Mesenchymal stem cell (in vitro differentiated cells and primary cell): ENCODE measurements around the gene KCND2.

Experiments used
- DNase-seq: peaks from one replicate; pipeline ENCODE4 v3.0.0-alpha.2; 2013
- H2AFZ ChIP-seq: one replicate; pipeline ENCODE4 v1.6.1; 2013; ENCODE audit warnings: low read depth, mild to moderate bottlenecking, control low read depth, inconsistent platforms, low read length, moderate library complexity
- H2AK5ac ChIP-seq: 2 replicates; pipeline ENCODE4 v1.6.1; 2013; ENCODE audit warnings: low read length, moderate library complexity, mild to moderate bottlenecking, inconsistent platforms; ENCODE audit not compliant: severe bottlenecking
- H2BK120ac ChIP-seq: one replicate; pipeline ENCODE4 v1.6.1; 2013; ENCODE audit warnings: low read depth, mild to moderate bottlenecking, inconsistent platforms, low read length, moderate library complexity
- H2BK12ac ChIP-seq, 2 experiments: one replicate each; pipeline ENCODE4 v1.6.1; 2013; ENCODE audit warnings: inconsistent platforms in 2 of 2, low read length in 2 of 2, mild to moderate bottlenecking in 2 of 2, moderate library complexity in 2 of 2, control low read depth in 1 of 2
- H2BK15ac ChIP-seq: one replicate; pipeline ENCODE4 v1.6.1; 2013; ENCODE audit warnings: mild to moderate bottlenecking, low read depth, inconsistent platforms; ENCODE audit not compliant: poor library complexity, severe bottlenecking
- H2BK5ac ChIP-seq: 2 replicates; pipeline ENCODE4 v1.6.1; 2013; ENCODE audit warnings: low read depth, mild to moderate bottlenecking, low read length, control low read depth, inconsistent platforms; ENCODE audit not compliant: poor library complexity, severe bottlenecking
- H3K14ac ChIP-seq, 2 experiments: one replicate each; pipeline ENCODE4 v1.6.1; 2013; ENCODE audit warnings: inconsistent platforms in 2 of 2, low read length in 2 of 2, control low read depth in 1 of 2, mild to moderate bottlenecking in 1 of 2, moderate library complexity in 1 of 2
- H3K18ac ChIP-seq, 2 experiments: one replicate each; pipeline ENCODE4 v1.6.1; 2013; ENCODE audit warnings: inconsistent platforms in 2 of 2, low read length in 2 of 2, control low read depth in 1 of 2, low read depth in 1 of 2, mild to moderate bottlenecking in 1 of 2
- H3K23ac ChIP-seq, 2 experiments: one replicate each; pipeline ENCODE4 v1.6.1; 2013; ENCODE audit warnings: inconsistent platforms in 2 of 2, low read length in 2 of 2, mild to moderate bottlenecking in 2 of 2, moderate library complexity in 2 of 2, control low read depth in 1 of 2
- H3K27ac ChIP-seq: 2 replicates; pipeline ENCODE4 v1.5.1; 2013; ENCODE audit warnings: mild to moderate bottlenecking, moderate library complexity, low read length, control low read depth, inconsistent platforms; ENCODE audit not compliant: poor library complexity, severe bottlenecking
- H3K27me3 ChIP-seq, 2 experiments: 2 replicates each; pipeline versions ENCODE4 v1.6.1 to v1.7.0; 2013; ENCODE audit warnings: low read length in 2 of 2, mild to moderate bottlenecking in 2 of 2, moderate library complexity in 2 of 2, control low read depth in 1 of 2, inconsistent platforms in 1 of 2; ENCODE audit not compliant: control insufficient read depth in 1 of 2, insufficient read depth in 1 of 2
- H3K36me3 ChIP-seq, 2 experiments: 2 replicates each; pipeline versions ENCODE4 v1.6.1 to v1.7.0; 2013; ENCODE audit warnings: low read length in 2 of 2, control low read depth in 1 of 2, inconsistent platforms in 1 of 2, low read depth in 1 of 2, mild to moderate bottlenecking in 1 of 2; ENCODE audit not compliant: insufficient read depth in 2 of 2, control insufficient read depth in 1 of 2
- H3K4ac ChIP-seq, 2 experiments: one replicate each; pipeline ENCODE4 v1.6.1; 2013; ENCODE audit warnings: inconsistent platforms in 2 of 2, low read length in 2 of 2, mild to moderate bottlenecking in 2 of 2, moderate library complexity in 2 of 2, control low read depth in 1 of 2, low read depth in 1 of 2
- H3K4me1 ChIP-seq: 2 replicates; pipeline ENCODE4 v1.6.1; 2013; ENCODE audit warnings: low read depth, low read length, control low read depth; ENCODE audit not compliant: control insufficient read depth, insufficient read depth
- H3K4me2 ChIP-seq: 2 replicates; pipeline ENCODE4 v1.6.1; 2013; ENCODE audit warnings: low read length, mild to moderate bottlenecking, inconsistent platforms; ENCODE audit not compliant: poor library complexity, severe bottlenecking
- H3K4me3 ChIP-seq, 2 experiments: 2 replicates each; pipeline versions ENCODE4 v1.5.1 to v1.7.0; 2013; ENCODE audit warnings: low read length in 2 of 2, mild to moderate bottlenecking in 2 of 2, control low read depth in 1 of 2, low read depth in 1 of 2; ENCODE audit not compliant: insufficient read depth in 1 of 2
- H3K79me1 ChIP-seq: replicated peaks from 2 replicates; pipeline ENCODE4 v1.6.1; 2013; ENCODE audit warnings: mild to moderate bottlenecking, control low read depth, low read length, inconsistent platforms; ENCODE audit not compliant: poor library complexity, severe bottlenecking
- H3K9ac ChIP-seq: 2 replicates; pipeline ENCODE4 v1.7.0; 2013; ENCODE audit warnings: mild to moderate bottlenecking, low read length, moderate library complexity
- H3K9me3 ChIP-seq: 2 replicates; pipeline ENCODE4 v1.7.0; 2013; ENCODE audit warnings: mild to moderate bottlenecking, low read length; ENCODE audit not compliant: control insufficient read depth
- H4K8ac ChIP-seq: one replicate; pipeline ENCODE4 v1.6.1; 2013; ENCODE audit warnings: inconsistent platforms, mild to moderate bottlenecking, low read length, moderate library complexity
- H4K91ac ChIP-seq: one replicate; pipeline ENCODE4 v1.6.1; 2013; ENCODE audit warnings: mild to moderate bottlenecking, low read length, inconsistent platforms
- WGBS: methylation state at CpG from one replicate; pipeline ENCODE4 v1.1.7; 2013; ENCODE audit warnings: mixed read lengths; 5-methylcytosine and 5-hydroxymethylcytosine counted together

Gene KCND2

DNA sequence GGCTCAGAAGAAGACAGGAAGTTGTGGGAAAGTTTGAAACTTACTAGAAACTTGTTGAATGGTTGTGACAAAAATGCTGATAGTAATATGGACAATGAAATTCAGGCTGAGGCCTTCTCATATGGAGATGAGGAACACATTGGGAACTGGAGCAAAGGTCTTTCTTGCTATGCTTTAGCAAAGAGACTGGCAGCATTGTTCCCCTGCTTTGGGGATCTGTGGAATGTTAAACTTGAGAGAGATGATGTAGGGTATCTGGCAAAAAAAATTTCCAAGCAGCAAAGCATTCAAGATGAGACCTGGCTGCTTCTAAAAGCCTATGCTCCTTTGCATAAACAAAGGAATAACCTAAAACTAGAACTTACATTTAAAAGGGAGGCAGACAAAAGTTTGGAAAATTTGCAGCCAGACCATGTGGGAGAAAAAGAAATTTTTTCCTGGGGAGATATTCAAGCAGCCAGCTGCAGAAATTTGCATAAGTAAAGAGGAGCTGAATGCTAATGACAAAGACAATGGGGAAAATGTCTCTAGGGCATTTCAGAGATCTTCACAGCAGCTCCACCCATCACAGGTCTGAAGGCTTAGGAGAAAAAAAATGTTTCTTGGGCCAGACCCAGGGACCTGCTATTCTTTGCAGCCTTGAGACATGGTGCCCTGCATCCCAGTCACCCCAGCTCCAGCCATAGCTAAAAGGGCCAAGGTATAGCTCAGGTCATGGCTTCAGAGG, 16.5 kb upstream of the KCND2 start:
- Histone ChIP-seq H3K4me2 (no peak overlapping the region), H4K8ac (no peak overlapping the region), H2BK5ac (no peak overlapping the region), H2BK15ac (no peak overlapping the region), H2AK5ac (no peak overlapping the region), H3K27me3 (no peaks in the 10 kb centered on the region), H3K36me3 (no peaks in the 10 kb centered on the region), H3K14ac (no peak overlapping the region), H3K23ac (no peak overlapping the region), H3K18ac (no peak overlapping the region), H2AFZ (no peak overlapping the region), H3K9me3 (peaks cover 26% of the 10 kb centered on the region), H2BK120ac (no peak overlapping the region), H2BK12ac (no peak overlapping the region), H4K91ac (no peak overlapping the region), H3K4ac (no peak overlapping the region), H3K4me3 (peak overlapping the region in 1 of 2 experiments; percentile 14), H3K4me1 (no peaks in the 10 kb centered on the region), H3K27ac (no peak overlapping the region), H3K79me1 (no peaks in the 10 kb centered on the region), H3K9ac (no peak overlapping the region)
- DNase-seq, result no peak

DNA sequence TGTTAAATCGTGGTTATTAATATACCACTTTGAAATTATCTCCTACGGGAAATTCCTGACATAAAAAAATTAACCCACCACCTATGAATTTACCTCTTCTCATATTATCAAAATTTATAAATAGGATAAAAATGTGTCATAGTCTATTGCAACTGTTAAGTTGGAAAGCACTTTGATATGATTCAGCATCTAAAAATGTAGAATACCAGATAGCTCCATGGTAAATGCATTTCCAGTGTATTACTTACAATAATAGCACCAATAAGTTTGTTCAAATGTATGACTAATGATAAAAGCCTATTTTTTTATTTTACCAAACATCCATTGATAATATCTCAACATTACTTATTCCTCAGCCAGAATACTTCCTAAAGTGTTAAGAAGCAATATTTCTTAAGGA, 13.6 kb upstream of the KCND2 start:
- Histone ChIP-seq H2AK5ac (no peak overlapping the region), H3K18ac (no peak overlapping the region), H3K27ac (no peak overlapping the region), H3K9me3 (peaks cover 26% of the 10 kb centered on the region), H2BK120ac (no peak overlapping the region), H4K8ac (no peak overlapping the region), H2AFZ (no peak overlapping the region), H2BK12ac (no peak overlapping the region), H3K14ac (no peak overlapping the region), H3K36me3 (no peaks in the 10 kb centered on the region), H3K4me3 (no peak overlapping the region), H3K4me1 (no peaks in the 10 kb centered on the region), H4K91ac (no peak overlapping the region), H3K4me2 (no peak overlapping the region), H3K23ac (no peak overlapping the region), H3K9ac (no peak overlapping the region), H3K4ac (no peak overlapping the region), H2BK5ac (no peak overlapping the region), H2BK15ac (no peak overlapping the region), H3K27me3 (no peaks in the 10 kb centered on the region), H3K79me1 (no peaks in the 10 kb centered on the region)
- no peak for DNase-seq
- WGBS, result no CpG with 5 or more reads among the region's 2 CpGs

DNA sequence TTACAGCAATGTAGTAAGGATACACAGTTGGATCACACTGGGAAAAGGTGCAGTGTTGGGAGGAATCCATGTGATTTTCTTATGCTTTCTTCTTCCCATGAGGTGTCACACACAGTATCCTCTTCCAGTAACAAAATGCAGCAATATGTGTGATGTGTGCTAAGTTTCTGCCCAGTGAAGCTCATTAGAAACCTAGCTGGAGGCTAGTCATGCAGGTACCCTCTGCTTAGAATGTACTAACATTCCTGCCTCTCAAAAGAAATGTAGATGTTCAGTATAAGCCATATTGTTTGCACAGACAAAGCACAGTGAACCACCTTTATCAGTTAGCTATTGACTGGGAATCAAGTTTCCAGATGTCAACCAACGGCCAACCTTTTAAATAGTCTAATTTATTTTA, 12.9 kb upstream of the KCND2 start:
- no peak overlapping the region for H3K4me2 ChIP-seq

DNA sequence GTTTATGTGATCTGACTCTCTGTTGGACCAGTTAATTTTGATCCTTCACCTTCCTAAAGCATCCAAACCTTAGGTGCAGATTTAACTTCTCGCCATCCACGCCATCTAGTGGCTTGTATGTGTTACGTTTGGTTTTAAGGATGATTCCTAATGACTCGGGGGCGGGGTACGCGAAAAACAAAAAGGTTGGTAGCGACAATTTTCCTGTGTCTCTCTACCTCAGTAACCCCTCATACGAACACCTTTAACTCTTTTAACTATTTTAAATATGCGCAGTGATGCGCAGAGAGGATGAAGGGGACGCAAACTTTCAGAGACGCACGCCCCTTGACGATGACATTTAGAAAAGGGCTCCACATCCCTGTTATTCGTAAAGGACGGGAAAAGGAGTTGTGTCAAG, 714 bp upstream of the KCND2 start:
- Histone ChIP-seq H3K18ac (no peak overlapping the region), H3K27me3 (peaks cover 0 to 4% of the 10 kb centered on the region in 2 experiments), H3K14ac (no peak overlapping the region), H3K23ac (no peak overlapping the region), H2BK12ac (no peak overlapping the region), H3K4me1 (peaks cover 7% of the 10 kb centered on the region), H3K4me3 (peak overlapping the region in 1 of 2 experiments; percentile 86), H3K4me2 (peak overlapping the region; percentile 87), H2BK15ac (no peak overlapping the region), H3K27ac (no peak overlapping the region), H3K9ac (peak overlapping the region; percentile 93), H2AFZ (no peak overlapping the region), H3K79me1 (no peaks in the 10 kb centered on the region), H2BK5ac (no peak overlapping the region), H2BK120ac (no peak overlapping the region), H4K8ac (no peak overlapping the region), H2AK5ac (no peak overlapping the region), H3K9me3 (peaks cover 9% of the 10 kb centered on the region), H3K36me3 (peaks cover 0 to 12% of the 10 kb centered on the region in 2 experiments), H3K4ac (no peak overlapping the region), H4K91ac (no peak overlapping the region)
- under 1% methylated on average over 8 of the region's 17 CpGs for WGBS
- DNase-seq, result peak; percentile 69

More for the DNA sequence above, 12.9 kb upstream of the KCND2 start:
- DNase-seq, result no peak
- Histone ChIP-seq H3K23ac (no peak overlapping the region), H2BK12ac (no peak overlapping the region), H3K4ac (no peak overlapping the region), H3K4me3 (no peak overlapping the region), H3K27me3 (no peaks in the 10 kb centered on the region), H2AFZ (no peak overlapping the region), H2BK15ac (no peak overlapping the region), H3K9me3 (peaks cover 21% of the 10 kb centered on the region), H2BK120ac (no peak overlapping the region), H4K91ac (no peak overlapping the region), H3K79me1 (no peaks in the 10 kb centered on the region), H3K18ac (no peak overlapping the region), H2BK5ac (no peak overlapping the region), H2AK5ac (no peak overlapping the region), H3K36me3 (no peaks in the 10 kb centered on the region), H3K9ac (no peak overlapping the region), H4K8ac (no peak overlapping the region), H3K4me1 (no peaks in the 10 kb centered on the region), H3K27ac (no peak overlapping the region), H3K14ac (no peak overlapping the region)
- WGBS, result no CpG with 5 or more reads among the region's 1 CpG
